Cardiac muscle cell (in vitro differentiated cells and primary cell): ENCODE results near the gene ABCG8. TPM values are rescaled to one million over a fixed set of nuclear protein-coding genes. Genes with fewer than 3 reads are reported as not detected.
A peak's percentile ranks its signal among the peaks of the same experiment; 100 is the strongest.

Experiments
- DNase-seq, 2 donors: peaks; one replicate each; pipeline versions ENCODE4 v3.0.0 to v3.0.0-alpha.2; 2010 to 2017; ENCODE audit warnings: low read depth in 1 of 2, low spot score in 1 of 2
- H3K27ac ChIP-seq: fragments of 200-600 bp; sonication (generic); 2 replicates; pipeline ENCODE4 v1.5.1; 2016
- H3K27me3 ChIP-seq: fragments of 200-600 bp; sonication (generic); 2 replicates; pipeline ENCODE4 v1.6.0; 2016; ENCODE audit warnings: control low read depth
- H3K36me3 ChIP-seq: fragments of 200-600 bp; sonication (generic); 2 replicates; pipeline ENCODE4 v1.5.1; 2016; ENCODE audit warnings: control low read depth
- H3K4me1 ChIP-seq: fragments of 200-600 bp; sonication (generic); 2 replicates; pipeline ENCODE4 v1.8.1; 2017; ENCODE audit warnings: low read depth, mild to moderate bottlenecking, mixed run types
- H3K4me3 ChIP-seq: fragments of 200-600 bp; sonication (generic); 2 replicates; pipeline ENCODE4 v1.5.1; 2016; ENCODE audit warnings: mild to moderate bottlenecking
- H3K9me3 ChIP-seq: fragments of 200-600 bp; sonication (generic); 2 replicates; pipeline ENCODE4 v1.5.1; 2017; ENCODE audit warnings: low read depth, mild to moderate bottlenecking, control low read depth
- CTCF ChIP-seq: IDR thresholded peaks from 2 replicates; pipeline ENCODE4 v1.5.1; 2012; ENCODE audit warnings: low read depth, mild to moderate bottlenecking, low read length
- polyA plus RNA-seq: library from polyadenylated mRNA; unstranded; fragments of >200 nt; fragmentation: Nextera tagmentation; extraction: Ambion mirVana; gene quantifications from 2 replicates; pipeline ENCODE4 v1.2.1, GENCODE V29; 2016
- total RNA-seq: library from RNA; depleted of rRNA; stranded (reverse); fragments of >200 nt; gene quantifications from 2 replicates; pipeline ENCODE4 v1.2.3, GENCODE V29; 2016

ABCG8 gene
- total and polyA plus RNA-seq, 2 experiments from 2014 or later = 0.04 TPM; not detected in 1

DNA sequence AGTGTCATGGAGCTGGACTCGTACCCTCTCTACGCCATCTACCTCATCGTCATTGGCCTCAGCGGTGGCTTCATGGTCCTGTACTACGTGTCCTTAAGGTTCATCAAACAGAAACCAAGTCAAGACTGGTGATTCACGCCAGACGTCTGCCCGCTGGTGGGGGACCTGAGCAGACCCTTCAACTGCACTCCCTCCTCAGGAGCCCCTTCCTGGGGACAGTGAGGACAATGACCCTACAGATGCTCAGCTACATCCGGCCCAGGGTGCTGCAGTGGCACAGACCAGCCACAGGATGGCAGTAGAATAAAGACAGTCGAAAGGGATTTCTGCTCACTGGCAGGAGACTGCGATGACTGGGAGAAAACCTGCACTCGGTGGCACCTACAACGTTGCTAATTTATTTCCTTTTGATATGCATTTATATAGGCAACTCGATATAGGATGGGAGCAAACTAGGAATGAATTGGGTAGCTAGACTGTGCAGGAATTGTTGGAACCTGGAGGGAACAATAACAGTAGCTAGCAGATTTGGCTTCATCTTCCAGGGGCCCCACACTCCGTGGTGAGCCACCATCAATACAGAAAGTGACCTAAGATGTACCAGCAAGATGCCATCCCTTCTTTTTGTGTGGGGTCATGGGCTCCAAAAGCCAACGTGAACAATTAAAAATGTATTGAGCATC is 39.2 kb downstream of the ABCG8 start:
- no peaks in the 10 kb centered on the region for H3K4me1 ChIP-seq
- no peaks in the 10 kb centered on the region for H3K36me3 ChIP-seq
- H3K27ac ChIP-seq = no peak overlapping the region
- no peak overlapping the region for H3K4me3 ChIP-seq
- peak; percentile 96 for TF ChIP-seq CTCF
- peak; percentile 67 to 73 for DNase-seq
- H3K27me3 ChIP-seq = no peaks in the 10 kb centered on the region
- H3K9me3 ChIP-seq = no peaks in the 10 kb centered on the region

- DNase-seq = no peak
- H3K9me3 ChIP-seq = no peaks in the 10 kb centered on the region
- no peaks in the 10 kb centered on the region for H3K36me3 ChIP-seq
- H3K4me3 ChIP-seq = no peak overlapping the region
- no peak overlapping the region for H3K27ac ChIP-seq
- no peaks in the 10 kb centered on the region for H3K4me1 ChIP-seq
- no peak for TF ChIP-seq CTCF
- no peaks in the 10 kb centered on the region for H3K27me3 ChIP-seq
These were observed 40.5 kb downstream of the ABCG8 start for GRCh38 chr2:43879261-43879660.

DNA sequence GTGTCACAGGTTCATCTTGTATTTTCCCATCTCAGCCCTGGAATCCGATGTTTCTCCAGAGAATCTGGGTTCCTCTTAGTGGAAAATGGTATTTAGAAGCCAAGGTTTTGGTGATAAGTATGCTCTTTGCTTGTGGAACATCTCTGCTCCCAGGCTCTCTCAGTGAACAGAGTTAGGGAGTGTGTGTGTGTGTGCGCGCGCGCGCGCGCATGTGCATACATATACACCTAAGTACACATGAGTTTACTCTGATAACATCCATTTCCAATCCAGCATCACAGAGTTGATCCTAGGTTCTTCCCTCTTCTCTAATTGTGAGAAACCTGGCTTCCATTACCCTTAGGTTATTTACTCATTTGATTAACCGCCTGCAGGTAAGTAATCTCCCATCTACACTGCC is 41.7 kb downstream of the ABCG8 start:
- H3K4me3 ChIP-seq = no peak overlapping the region
- no peaks in the 10 kb centered on the region for H3K36me3 ChIP-seq
- TF ChIP-seq CTCF = no peak
- no peaks in the 10 kb centered on the region for H3K27me3 ChIP-seq
- DNase-seq = no peak
- H3K27ac ChIP-seq = no peak overlapping the region
- no peaks in the 10 kb centered on the region for H3K9me3 ChIP-seq
- no peaks in the 10 kb centered on the region for H3K4me1 ChIP-seq

DNA sequence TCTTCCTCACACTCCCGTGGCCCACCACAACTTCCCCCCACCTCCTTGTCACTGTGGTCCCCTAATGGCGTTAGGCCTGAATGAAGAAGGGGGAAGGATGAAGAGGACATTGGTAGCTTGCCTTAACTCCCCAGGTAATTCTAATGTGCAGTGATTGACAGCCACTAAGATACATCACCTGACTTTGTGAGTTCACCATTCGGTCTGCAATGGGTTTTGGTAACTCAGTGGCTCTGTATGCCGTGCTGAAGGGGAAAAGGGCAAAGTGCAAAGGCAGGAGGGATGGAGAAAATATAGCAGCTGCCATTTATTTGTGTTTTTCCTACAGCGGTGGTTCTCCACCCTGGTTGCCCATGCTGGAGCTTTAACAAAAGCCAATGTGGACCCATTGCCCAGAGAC is 42.2 kb downstream of the ABCG8 start:
- TF ChIP-seq CTCF = no peak
- no peak for DNase-seq

GRCh38 chr2:43882312-43882711 is 43.5 kb downstream of the ABCG8 start:
- Histone ChIP-seq H3K27ac (no peak overlapping the region), H3K27me3 (no peaks in the 10 kb centered on the region), H3K36me3 (no peaks in the 10 kb centered on the region), H3K4me1 (no peaks in the 10 kb centered on the region), H3K9me3 (no peaks in the 10 kb centered on the region), H3K4me3 (no peak overlapping the region)
- DNase-seq = no peak
- TF ChIP-seq CTCF = no peak

More for the DNA sequence above, 42.2 kb downstream of the ABCG8 start:
- no peaks in the 10 kb centered on the region for H3K27me3 ChIP-seq
- H3K9me3 ChIP-seq = no peaks in the 10 kb centered on the region
- no peak overlapping the region for H3K4me3 ChIP-seq
- H3K27ac ChIP-seq = no peak overlapping the region
- no peaks in the 10 kb centered on the region for H3K36me3 ChIP-seq
- no peaks in the 10 kb centered on the region for H3K4me1 ChIP-seq
